ENCODE results near the gene CNTFR. TPM values are rescaled to one million over a fixed set of nuclear protein-coding genes. Genes with fewer than 3 reads are reported as not detected.

Gene CNTFR
- total RNA-seq, 1 donor from 2014 or later, result 7.4 TPM

DNA sequence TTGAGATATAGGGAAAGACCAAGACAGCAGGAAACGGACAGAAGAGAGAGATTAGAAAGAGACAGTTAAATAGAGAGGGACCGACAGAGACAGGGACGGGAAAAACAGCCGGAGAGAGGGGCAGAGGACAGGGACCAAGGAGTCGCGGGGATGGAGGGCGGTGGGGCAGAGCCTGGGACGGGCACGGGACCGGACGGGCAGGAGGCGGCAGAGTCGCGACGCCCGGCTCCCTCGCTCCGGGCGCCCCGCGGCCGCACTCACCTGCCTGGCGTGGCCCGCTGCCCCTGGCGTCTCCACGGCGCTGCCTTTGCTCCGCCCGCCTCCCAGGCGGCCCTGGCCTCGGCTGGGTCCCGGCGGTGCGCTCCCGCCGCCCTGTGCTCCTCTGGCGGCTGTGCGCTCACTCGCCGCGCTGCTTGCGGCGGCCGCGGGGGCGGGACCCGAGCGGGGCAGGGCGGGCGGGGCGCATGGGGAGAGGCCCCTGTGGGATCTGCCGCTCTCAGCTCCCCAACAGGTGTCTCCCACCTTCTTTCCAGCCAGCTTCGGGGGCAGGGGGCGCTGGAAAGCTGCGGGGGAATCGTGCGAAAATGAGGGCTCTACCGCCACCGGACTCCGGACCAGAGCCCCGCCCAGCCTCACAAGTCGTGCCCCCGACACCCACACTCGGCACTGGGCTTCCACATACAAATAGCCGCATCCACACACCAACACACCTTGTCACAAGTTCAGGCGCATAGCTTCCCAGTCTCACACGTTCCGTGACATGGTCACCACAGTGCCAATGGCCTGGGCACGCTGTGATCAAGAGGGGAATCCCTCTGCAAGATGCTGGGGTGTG lies 39.3 kb upstream of the CNTFR start, which contains the start of gene ARID3C:
TSS of gene ARID3C (minus strand) at position 411 of the 835 bp plus-strand sequence. CDS start 1,052 bp downstream, outside the sequence.
- Histone ChIP-seq H3K4me3 (ENCODE audit: insufficient read depth, low read depth, low read length) (peak within 1 kb of the TSS; percentile 37), H3K27me3 (ENCODE audit: insufficient read depth, low read length) (peaks cover 64% of the 10 kb centered on the region), H3K79me2 (ENCODE audit: insufficient read depth, low read length) (no peaks in the 10 kb centered on the region), H3K36me3 (ENCODE audit: insufficient read depth, low read length) (no peaks in the 10 kb centered on the region), H3K4me1 (ENCODE audit: insufficient read depth, low read length) (peaks cover 4% of the 10 kb centered on the region), H3K9ac (ENCODE audit: low read length) (no peak within 1 kb of the TSS), H4K20me1 (ENCODE audit: insufficient read depth, low read length) (peaks cover 9% of the 10 kb centered on the region), H2AFZ (ENCODE audit: low read depth, low read length) (peak within 1 kb of the TSS; percentile 52), H3K4me2 (ENCODE audit: low read length) (peak within 1 kb of the TSS; percentile 80), H3K9me3 (ENCODE audit: insufficient read depth, low read depth, low read length) (no peaks in the 10 kb centered on the region), H3K27ac (ENCODE audit: low read depth, low read length) (no peak within 1 kb of the TSS)
- Mint-ChIP-seq H3K36me3 (ENCODE audit: low read depth, unreplicated experiment) (no peaks in the 10 kb centered on the region), H3K27me3 (ENCODE audit: low read depth, unreplicated experiment) (peaks cover 67% of the 10 kb centered on the region), H3K27ac (ENCODE audit: unreplicated experiment) (no peak within 1 kb of the TSS), H3K4me3 (ENCODE audit: unreplicated experiment) (peak within 1 kb of the TSS; percentile 70), H3K4me1 (ENCODE audit: low read depth, unreplicated experiment) (peaks cover 1% of the 10 kb centered on the region), H3K9me3 (ENCODE audit: unreplicated experiment) (no peaks in the 10 kb centered on the region)
- DNase-seq (ENCODE audit: low read depth) (no peak), FAIRE-seq (no peak)
- TF ChIP-seq, protein P1, sequence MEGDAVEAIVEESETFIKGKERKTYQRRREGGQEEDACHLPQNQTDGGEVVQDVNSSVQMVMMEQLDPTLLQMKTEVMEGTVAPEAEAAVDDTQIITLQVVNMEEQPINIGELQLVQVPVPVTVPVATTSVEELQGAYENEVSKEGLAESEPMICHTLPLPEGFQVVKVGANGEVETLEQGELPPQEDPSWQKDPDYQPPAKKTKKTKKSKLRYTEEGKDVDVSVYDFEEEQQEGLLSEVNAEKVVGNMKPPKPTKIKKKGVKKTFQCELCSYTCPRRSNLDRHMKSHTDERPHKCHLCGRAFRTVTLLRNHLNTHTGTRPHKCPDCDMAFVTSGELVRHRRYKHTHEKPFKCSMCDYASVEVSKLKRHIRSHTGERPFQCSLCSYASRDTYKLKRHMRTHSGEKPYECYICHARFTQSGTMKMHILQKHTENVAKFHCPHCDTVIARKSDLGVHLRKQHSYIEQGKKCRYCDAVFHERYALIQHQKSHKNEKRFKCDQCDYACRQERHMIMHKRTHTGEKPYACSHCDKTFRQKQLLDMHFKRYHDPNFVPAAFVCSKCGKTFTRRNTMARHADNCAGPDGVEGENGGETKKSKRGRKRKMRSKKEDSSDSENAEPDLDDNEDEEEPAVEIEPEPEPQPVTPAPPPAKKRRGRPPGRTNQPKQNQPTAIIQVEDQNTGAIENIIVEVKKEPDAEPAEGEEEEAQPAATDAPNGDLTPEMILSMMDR (IDR thresholded peaks at IDR 0.05; ENCODE audit: insufficient read depth, low read depth, low read length), result no peak
- TF ChIP-seq EZH2 (IDR thresholded peaks at IDR 0.05; ENCODE audit: insufficient read depth, low read length), result peak; percentile 81

DNA sequence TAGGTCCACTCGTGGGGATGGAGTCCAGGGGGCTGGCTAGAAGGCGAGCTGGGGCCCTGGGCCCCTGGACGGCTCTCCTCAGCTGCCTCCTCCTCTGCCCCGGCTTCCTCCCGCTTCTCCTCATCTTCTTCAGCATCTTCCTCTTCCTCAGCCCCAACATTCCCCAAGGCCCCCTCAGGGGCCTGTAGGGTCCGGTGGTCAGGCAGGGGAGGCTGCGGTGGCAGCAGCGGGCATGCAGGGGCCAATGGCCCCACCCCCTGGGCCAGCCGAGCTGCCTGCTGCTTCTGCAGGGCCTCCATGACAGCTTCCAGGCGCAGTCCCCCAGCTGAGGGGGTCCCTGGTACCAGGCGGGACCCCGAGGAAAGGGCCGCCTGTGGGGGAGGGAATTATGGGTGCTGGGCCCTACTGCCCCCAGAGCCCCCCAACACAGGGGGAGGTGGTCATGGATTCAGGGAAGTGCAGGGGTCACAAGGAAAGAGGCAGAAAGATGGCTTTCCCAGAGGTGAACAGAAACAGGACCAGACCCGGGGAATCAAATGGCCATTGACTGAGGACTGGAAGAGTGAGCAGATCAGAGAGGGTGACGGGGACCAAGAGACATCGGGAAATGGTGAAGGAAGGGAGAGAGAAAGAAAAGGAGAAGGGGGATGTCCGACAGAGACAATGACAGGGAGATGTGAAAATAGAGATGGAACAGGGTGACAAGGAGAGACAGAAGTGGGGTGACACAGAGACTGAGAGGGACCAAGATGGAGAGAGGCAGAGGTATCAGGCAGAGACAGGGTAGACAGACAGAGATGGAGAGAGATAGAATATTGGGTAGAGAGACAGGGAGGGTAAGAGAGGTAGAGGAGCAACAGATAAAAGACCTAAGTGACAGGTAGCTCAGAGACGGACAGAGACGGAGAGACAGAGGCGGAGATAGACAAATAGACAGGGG lies 38.5 kb upstream of the CNTFR start:
- TF ChIP-seq, protein P1 (IDR thresholded peaks at IDR 0.05; ENCODE audit: insufficient read depth, low read depth, low read length), result no peak
- peak; percentile 62 for TF ChIP-seq EZH2 (IDR thresholded peaks at IDR 0.05; ENCODE audit: insufficient read depth, low read length)
- H3K9me3 Mint-ChIP-seq (ENCODE audit: unreplicated experiment), result no peaks in the 10 kb centered on the region

More for the DNA sequence above, 38.5 kb upstream of the CNTFR start:
- Histone ChIP-seq H3K9ac (ENCODE audit: low read length) (no peak overlapping the region), H3K4me3 (ENCODE audit: insufficient read depth, low read depth, low read length) (no peak overlapping the region), H3K4me2 (ENCODE audit: low read length) (peak overlapping the region; percentile 80), H3K27me3 (ENCODE audit: insufficient read depth, low read length) (peaks cover 70% of the 10 kb centered on the region), H3K9me3 (ENCODE audit: insufficient read depth, low read depth, low read length) (no peaks in the 10 kb centered on the region), H4K20me1 (ENCODE audit: insufficient read depth, low read length) (peaks cover 6% of the 10 kb centered on the region), H3K79me2 (ENCODE audit: insufficient read depth, low read length) (no peaks in the 10 kb centered on the region), H2AFZ (ENCODE audit: low read depth, low read length) (peak overlapping the region; percentile 41), H3K27ac (ENCODE audit: low read depth, low read length) (no peak overlapping the region), H3K4me1 (ENCODE audit: insufficient read depth, low read length) (peaks cover 4% of the 10 kb centered on the region), H3K36me3 (ENCODE audit: insufficient read depth, low read length) (no peaks in the 10 kb centered on the region)
- DNase-seq (ENCODE audit: low read depth), result no peak
- no peak for FAIRE-seq
- Mint-ChIP-seq H3K4me3 (ENCODE audit: unreplicated experiment) (peak overlapping the region; percentile 70), H3K27ac (ENCODE audit: unreplicated experiment) (no peak overlapping the region), H3K27me3 (ENCODE audit: low read depth, unreplicated experiment) (peaks cover 69% of the 10 kb centered on the region), H3K36me3 (ENCODE audit: low read depth, unreplicated experiment) (no peaks in the 10 kb centered on the region), H3K4me1 (ENCODE audit: low read depth, unreplicated experiment) (peaks cover 1% of the 10 kb centered on the region)

All from astrocyte (in vitro differentiated cells and primary cell).